Cerebellar cortex (tissue), 1 donor: ENCODE measurements around the gene TPP1.
A peak's percentile ranks its signal among the peaks of the same experiment; 100 is the strongest.

Experiments
- DNase-seq: peaks from one replicate; pipeline ENCODE4 v3.0.0-alpha.2; 2015; ENCODE audit warnings: low spot score

The TPP1 gene

DNA sequence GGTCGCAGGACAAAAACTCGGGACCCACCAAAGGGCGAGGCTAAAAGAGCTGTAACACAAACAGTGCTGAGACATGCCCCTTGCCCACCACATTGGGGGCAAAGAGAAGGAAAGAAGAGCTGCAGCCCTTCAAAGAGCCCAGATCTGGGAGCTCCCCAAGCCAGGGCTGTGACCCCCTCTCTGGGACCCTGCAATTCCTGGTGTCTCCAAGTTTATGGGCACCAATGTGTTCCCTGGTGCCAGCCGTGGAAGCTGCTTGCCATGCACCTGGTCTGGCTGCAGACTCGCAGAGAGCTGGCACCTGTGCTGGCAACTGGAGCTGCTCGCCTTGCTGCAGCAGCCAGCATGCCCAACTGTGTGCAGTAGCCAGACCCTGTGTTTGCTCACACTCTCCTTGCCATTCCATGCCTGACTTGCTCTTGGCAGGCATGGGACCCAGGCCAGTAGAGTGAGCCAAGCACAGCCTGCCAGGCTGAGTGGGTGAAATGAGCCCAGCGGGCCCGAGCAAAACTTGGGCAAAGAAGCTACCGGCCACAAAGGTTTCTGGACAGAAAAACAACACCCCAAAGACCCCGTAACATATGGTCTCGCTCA is 31.8 kb downstream of the TPP1 start:
- DNase-seq = peak; percentile 83

GRCh38 chr11:6586434-6587359 is 32.5 kb downstream of the TPP1 start:
- DNase-seq = no peak

DNA sequence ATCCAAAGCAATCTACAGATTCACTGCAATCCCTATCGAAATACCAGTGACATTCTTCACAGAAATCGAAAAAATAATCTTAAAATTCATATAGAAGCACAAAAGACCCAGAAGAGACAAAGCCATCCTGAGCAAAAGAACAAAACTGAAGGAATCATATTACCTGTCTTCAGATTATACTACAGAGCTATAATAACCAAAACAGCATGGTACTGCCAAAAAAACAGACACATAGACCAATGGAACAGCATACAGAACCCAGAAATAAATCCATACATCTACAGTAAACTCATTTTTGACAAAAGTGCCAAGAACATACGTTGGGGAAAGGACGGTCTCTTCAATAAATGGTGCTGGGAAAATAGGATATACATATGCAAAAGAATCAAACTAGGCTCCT is 34.7 kb downstream of the TPP1 start:
- no peak for DNase-seq

DNA sequence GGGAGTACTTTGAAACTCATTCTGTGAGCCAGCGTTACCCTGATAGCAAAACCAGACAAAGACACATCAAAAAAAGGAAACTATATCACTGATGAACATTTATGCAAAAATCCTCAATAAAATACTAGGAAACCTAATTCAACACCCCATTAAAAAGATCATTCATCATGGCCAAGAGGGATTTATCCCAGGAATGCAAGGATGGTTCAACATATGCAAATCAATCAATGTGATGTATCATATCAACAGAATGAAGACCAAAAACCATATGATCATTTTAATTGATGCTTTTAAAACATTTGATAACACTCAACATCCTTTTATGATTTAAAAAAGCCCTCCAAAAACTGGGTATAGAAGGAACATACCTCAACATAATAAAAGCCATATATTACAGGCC is 35.6 kb downstream of the TPP1 start:
- DNase-seq = no peak

DNA sequence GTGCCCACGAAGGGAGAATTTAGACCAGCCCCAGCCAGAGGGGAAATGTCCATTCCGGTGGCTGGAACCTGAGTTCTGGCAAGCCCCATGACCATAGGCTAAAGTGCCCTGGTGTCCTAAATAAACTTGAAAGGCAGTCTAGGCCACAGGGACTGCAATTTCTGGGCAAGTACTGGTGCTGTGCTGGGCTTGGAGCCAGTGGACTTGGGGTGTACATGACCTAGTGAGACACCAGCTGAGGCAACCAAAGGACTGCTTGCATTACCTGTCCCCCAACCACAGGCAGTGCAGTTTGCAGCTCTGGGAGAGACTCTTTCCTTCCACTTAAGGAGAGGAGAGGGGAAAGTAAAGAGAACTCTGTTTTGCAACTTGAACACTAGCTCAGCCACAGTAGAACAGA is 39.5 kb downstream of the TPP1 start:
- DNase-seq = no peak

GRCh38 chr11:6578134-6578533 is 41.1 kb downstream of the TPP1 start:
- no peak for DNase-seq

DNA sequence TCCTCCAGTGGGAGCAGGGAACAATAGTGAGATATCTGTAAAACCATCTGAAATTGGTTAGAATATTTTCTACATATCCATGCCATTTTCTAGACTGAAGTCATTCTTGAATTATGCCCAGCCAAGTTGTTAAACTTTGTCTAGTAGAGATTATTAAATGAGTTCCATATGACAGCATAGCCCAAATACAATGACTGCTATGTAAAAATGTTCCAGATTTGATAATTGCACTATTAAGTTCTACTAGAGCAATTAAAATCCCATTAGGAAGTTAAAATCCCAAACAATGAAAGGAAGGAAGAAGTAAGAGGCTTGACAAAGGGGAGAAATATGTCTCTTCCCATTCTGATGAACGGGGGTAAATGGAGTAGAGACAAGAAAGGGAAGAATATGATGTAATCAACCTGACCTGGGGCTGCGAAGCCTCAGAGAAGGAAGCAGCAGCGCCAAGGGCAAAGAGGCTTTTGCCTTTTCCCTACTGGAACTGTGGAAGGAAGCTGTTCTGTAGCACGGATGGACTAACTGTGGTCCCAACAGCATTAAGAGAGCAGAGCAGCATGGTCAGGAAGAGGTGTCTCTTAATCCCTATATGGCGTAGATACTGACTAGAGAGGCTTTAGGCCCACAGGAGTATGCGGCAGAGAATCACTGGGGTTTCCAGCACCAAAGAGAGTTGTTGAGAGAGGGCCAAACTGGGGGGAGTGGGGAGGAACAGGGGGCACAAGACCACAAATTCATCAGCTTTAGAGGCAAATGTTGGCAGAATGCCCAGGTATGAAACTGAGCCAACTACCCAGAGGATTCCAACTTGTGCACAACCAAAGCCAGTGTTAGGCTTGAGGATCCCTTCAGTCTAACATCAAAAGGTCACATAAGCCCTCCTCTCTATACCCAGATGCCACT is 42.5 kb downstream of the TPP1 start:
- peak; percentile 44 for DNase-seq

DNA sequence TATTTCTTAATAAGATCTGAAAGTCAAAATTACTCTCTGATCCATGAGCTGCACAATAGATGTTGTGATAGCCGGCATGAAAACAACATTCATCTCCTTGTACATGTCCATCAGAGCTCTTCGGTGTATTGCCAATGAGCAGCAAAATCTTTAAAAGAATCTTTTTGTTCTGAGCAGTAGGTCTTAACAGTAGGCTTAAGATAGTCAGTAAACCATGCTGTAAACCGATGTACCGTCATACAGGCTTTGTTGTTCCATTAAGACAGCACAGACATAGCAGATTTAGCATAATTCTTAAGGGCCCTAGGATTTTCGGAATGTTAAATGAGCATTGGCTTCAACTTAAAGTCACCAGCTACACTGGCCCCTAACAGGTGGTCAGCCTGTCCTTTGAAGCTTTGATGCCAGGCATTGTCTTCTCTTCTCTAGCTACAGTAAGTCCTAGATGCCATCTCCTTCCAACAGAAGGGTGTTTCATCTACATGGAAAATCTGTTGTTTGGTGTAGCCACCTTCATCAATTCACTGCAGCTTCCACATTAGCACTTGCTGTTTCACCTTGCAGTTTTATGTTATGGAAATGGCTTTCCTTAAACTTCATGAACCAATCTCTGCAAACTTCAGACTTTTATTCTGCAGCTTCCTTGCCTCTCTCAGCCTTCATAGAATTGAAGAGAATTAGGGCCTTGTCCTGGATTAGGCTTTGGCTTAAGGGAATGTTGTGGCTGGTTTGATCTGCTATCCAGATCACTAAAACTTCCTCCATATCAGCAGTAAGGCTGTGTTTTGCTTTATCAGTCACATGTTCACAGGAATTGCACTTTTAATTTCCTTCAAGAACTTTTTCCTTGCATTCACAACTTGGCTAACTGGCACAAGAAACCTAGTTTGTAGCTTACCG is 44.2 kb downstream of the TPP1 start:
- DNase-seq = no peak

DNA sequence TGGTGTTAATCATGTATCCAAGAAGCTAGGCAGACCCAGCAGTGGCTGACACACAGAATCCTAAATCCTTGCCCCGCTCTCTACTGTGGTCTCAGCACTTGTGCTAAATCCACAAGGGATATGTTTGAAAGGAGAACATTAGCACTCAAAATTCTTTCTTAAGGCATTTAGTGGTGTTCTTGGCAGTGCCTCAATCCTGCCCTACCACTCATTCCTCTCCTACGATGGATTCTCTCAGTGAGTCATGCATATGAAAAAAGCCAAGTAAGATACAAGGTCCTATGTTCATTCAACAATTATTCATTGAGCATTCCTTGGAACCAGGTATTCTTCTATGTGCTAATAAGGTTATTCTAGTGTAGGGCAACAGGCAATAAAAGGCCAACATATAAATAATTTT is 47.0 kb downstream of the TPP1 start:
- DNase-seq = no peak

DNA sequence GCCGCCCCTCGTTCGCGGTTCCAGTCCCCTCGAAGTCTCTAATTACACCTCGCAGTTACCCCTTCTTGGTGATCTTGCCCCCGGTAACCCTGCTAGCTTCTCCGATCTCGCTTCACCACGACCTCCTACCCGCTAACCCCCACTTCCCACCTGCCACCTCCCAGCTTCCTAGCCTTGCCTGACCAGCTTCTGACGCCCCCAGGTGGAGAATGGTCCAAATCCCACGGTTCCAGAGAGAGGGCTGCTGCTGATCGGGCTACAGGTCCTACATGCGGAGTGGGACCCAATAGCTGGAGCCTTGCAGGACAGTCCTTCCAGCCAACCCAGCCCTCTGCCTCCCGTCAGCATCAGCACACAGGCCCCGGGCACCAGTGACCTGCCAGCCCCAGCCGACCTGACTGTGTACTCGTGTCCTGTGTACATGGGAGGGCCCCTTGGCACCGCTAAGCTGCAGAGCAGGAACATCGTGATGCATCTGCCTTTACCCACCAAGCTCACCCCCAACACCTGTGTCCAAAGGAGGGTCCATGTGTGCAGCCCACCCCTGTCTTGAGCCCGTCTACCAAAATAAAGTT is 47.7 kb downstream of the TPP1 start:
- DNase-seq = no peak

DNA sequence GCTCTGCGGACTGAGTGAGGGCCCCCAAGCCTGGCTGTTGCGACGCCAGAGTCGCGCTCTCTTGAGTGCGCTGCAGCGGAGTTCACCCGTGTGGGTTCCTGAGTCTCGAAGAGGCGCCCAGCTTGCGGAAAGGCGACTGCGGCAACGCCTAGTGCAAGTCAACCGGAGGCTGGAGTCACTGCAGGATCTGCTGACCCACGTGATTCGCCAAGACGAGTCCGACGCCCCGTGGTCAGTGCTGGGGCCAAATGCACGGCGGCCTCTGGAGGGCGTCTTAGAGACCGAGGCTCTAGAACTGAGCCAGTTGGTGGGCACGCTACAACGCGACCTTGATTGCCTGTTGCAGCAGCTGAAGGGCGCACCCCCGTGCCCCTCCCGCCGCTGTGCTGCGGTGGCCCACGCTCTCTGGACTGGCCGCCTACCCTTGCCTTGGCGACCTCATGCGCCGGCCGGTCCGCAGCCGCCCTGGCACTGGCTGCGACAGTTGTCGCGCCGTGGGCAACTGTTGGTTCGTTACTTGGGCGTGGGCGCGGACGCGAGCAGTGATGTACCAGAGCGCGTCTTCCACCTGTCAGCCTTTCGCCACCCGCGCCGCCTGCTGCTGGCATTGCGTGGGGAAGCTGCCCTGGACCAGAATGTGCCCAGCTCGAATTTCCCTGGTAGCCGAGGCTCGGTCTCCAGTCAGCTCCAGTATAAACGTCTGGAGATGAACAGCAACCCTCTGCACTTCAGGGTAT is 48.4 kb downstream of the TPP1 start:
- no peak for DNase-seq

- DNase-seq = no peak
Measured at GRCh38 chr11:6569706-6570105, 49.5 kb downstream of the TPP1 start.

- DNase-seq = no peak
Measured at GRCh38 chr11:6568191-6568918, 50.9 kb downstream of the TPP1 start.

DNA sequence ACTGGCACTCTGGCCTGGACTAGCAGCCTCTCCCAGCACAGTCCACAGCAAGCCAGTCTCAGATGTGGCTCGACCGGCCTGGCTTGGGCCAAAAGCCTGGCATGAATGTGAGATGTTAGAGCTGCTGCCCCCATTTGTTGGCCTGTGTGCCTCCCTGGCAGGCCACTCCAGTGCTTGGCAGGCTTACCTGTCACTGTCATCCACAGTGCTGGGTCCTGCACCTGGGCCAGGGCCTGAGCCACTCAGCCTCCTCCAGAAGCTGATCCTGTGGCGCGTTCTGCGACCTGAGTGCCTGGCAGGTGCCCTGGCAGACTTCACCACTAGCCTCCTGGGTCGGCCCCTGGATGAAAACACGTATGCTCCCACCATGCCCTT is 51.9 kb downstream of the TPP1 start:
- DNase-seq = peak; percentile 76

DNA sequence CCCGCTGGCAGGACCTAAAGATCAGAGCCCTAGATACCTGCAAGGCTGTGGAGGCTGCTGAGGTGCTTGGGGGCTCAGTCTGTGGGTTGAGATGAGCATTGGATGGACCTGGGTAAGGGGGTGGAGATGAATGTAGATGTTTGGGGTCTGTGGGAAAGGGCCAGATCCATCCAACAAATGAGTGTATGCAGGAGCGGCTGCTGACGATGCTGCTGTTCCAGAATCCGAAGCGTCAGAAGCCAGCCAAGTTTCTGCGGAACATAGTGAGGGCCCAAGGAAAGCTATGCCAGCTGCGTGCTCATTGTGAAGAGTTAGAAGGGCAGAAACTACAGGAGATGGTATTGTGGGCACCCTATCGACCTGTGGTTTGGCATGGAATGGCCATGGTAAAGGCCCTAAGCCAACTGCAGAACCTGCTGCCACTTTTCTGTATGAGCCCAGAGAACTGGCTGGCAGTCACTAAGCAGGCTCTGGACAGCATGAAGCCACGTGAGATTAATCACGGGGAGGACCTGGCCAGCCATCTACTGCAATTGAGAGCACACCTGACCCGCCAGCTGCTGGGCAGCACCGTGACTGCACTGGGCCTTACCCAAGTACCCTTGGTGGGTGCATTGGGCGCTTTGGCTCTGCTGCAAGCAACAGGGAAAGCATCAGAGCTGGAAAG is 52.4 kb downstream of the TPP1 start:
- peak; percentile 46 for DNase-seq

GRCh38 chr11:6565988-6566703 is 53.1 kb downstream of the TPP1 start:
- DNase-seq = no peak

- no peak for DNase-seq
Measured at GRCh38 chr11:6565325-6565724, 53.9 kb downstream of the TPP1 start.

DNA sequence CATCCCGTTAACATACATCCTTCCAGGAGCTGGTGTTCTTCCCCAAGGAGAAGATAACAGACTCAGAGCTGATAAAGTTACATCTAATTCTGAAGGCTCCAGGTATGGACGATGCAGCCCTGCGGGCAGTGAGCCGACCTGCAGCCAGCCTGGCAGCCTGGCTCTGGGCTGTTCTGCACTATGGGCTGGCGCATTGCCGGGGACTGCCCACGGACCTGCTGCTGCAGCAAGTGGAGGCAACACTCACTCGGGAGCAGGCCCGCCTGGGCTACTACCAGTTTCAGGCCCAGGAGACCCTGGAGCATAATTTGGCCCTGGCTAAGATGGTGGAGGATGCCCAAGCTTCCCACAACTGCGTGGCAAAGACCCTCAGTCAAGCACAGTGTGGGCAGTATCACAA is 55.6 kb downstream of the TPP1 start:
- DNase-seq = no peak
